Subcutaneous abdominal adipose tissue (tissue), 5 donors: ENCODE data around the gene DNAAF8.

ENCODE experiments used
- H3K27ac ChIP-seq: one replicate; pipeline ENCODE4 v1.7.0; 2013; ENCODE audit warnings: low read depth, mild to moderate bottlenecking, inconsistent platforms, low read length, moderate library complexity
- H3K27me3 ChIP-seq, 5 donors: one replicate each; pipeline ENCODE4 v1.7.0; 2013; ENCODE audit warnings: low read length in 5 of 5, inconsistent platforms in 1 of 5; ENCODE audit not compliant: control insufficient read depth in 5 of 5, insufficient read depth in 4 of 5
- H3K36me3 ChIP-seq, 5 donors: one replicate each; pipeline ENCODE4 v1.7.0; 2013; ENCODE audit warnings: low read length in 5 of 5; ENCODE audit not compliant: control insufficient read depth in 5 of 5, insufficient read depth in 5 of 5
- H3K4me1 ChIP-seq, 5 donors: one replicate each; pipeline ENCODE4 v1.7.0; 2013; ENCODE audit warnings: low read length in 5 of 5, mild to moderate bottlenecking in 3 of 5, moderate library complexity in 1 of 5; ENCODE audit not compliant: control insufficient read depth in 5 of 5, insufficient read depth in 5 of 5
- H3K4me3 ChIP-seq, 5 donors: one replicate each; pipeline ENCODE4 v1.7.0; 2013; ENCODE audit warnings: low read length in 5 of 5, low read depth in 1 of 5
- H3K9ac ChIP-seq, 5 donors: one replicate each; pipeline ENCODE4 v1.7.0; 2013; ENCODE audit warnings: low read length in 5 of 5, mild to moderate bottlenecking in 4 of 5, moderate library complexity in 3 of 5
- H3K9me3 ChIP-seq, 5 donors: one replicate each; pipeline ENCODE4 v1.7.0; 2013; ENCODE audit warnings: low read length in 5 of 5; ENCODE audit not compliant: control insufficient read depth in 5 of 5
- donor health status: healthy.
- donor health status: healthy.
- donor health status: healthy.
- donor health status: healthy.
- donor health status: healthy.

The DNAAF8 gene

GRCh38 chr16:4723071-4723767 lies 11.1 kb upstream of the DNAAF8 start:
- peaks cover 5 to 55% (median 40%) of the 10 kb centered on the region in 5 donors for H3K36me3 ChIP-seq
- peaks cover 0 to 2% (median 0%) of the 10 kb centered on the region in 5 donors for H3K4me1 ChIP-seq
- H3K9ac ChIP-seq, result no peak overlapping the region
- no peak overlapping the region for H3K27ac ChIP-seq
- no peak overlapping the region for H3K4me3 ChIP-seq
- H3K27me3 ChIP-seq, result no peaks in the 10 kb centered on the region
- no peaks in the 10 kb centered on the region for H3K9me3 ChIP-seq

- Histone ChIP-seq H3K36me3 (peaks cover 5 to 57% (median 46%) of the 10 kb centered on the region in 5 donors), H3K27me3 (no peaks in the 10 kb centered on the region), H3K9ac (no peak overlapping the region), H3K4me1 (peaks cover 0 to 2% (median 0%) of the 10 kb centered on the region in 5 donors), H3K4me3 (no peak overlapping the region), H3K27ac (no peak overlapping the region), H3K9me3 (no peaks in the 10 kb centered on the region)
Observed at GRCh38 chr16:4724661-4725270, 9.6 kb upstream of the DNAAF8 start.

- Histone ChIP-seq H3K4me1 (peaks cover 0 to 2% (median 0%) of the 10 kb centered on the region in 5 donors), H3K9ac (no peak overlapping the region), H3K27ac (no peak overlapping the region), H3K36me3 (peaks cover 5 to 67% (median 54%) of the 10 kb centered on the region in 5 donors), H3K4me3 (no peak overlapping the region), H3K27me3 (no peaks in the 10 kb centered on the region), H3K9me3 (no peaks in the 10 kb centered on the region)
Observed at GRCh38 chr16:4726616-4727015, 7.7 kb upstream of the DNAAF8 start.

GRCh38 chr16:4728676-4729075 lies 5.7 kb upstream of the DNAAF8 start:
- no peak overlapping the region for H3K27ac ChIP-seq
- H3K4me1 ChIP-seq, result peaks cover 2 to 11% (median 6%) of the 10 kb centered on the region in 5 donors
- H3K27me3 ChIP-seq, result no peaks in the 10 kb centered on the region
- no peaks in the 10 kb centered on the region for H3K9me3 ChIP-seq
- H3K36me3 ChIP-seq, result peaks cover 5 to 59% (median 48%) of the 10 kb centered on the region in 5 donors
- H3K4me3 ChIP-seq, result no peak overlapping the region
- no peak overlapping the region for H3K9ac ChIP-seq

GRCh38 chr16:4729876-4730275 lies 4.5 kb upstream of the DNAAF8 start:
- Histone ChIP-seq H3K9me3 (no peaks in the 10 kb centered on the region), H3K36me3 (peaks cover 0 to 48% (median 39%) of the 10 kb centered on the region in 5 donors), H3K27me3 (no peaks in the 10 kb centered on the region), H3K27ac (no peak overlapping the region), H3K4me3 (no peak overlapping the region), H3K4me1 (peaks cover 2 to 14% (median 12%) of the 10 kb centered on the region in 5 donors), H3K9ac (no peak overlapping the region)

- Histone ChIP-seq H3K9ac (peak overlapping the region in 4 of 5 donors; percentile 84 to 95 (median 90)), H3K27me3 (peaks cover 0 to 7% (median 0%) of the 10 kb centered on the region in 5 donors), H3K9me3 (no peaks in the 10 kb centered on the region), H3K27ac (peak overlapping the region; percentile 30), H3K36me3 (peaks cover 0 to 22% (median 16%) of the 10 kb centered on the region in 5 donors), H3K4me1 (peaks cover 0 to 20% (median 19%) of the 10 kb centered on the region in 5 donors), H3K4me3 (peak overlapping the region; percentile 69 to 95 (median 91))
Observed at GRCh38 chr16:4733211-4733742, 1.1 kb upstream of the DNAAF8 start.

GRCh38 chr16:4733747-4734062 lies 632 bp upstream of the DNAAF8 start:
- Histone ChIP-seq H3K27ac (peak overlapping the region; percentile 30), H3K36me3 (peaks cover 0 to 18% (median 13%) of the 10 kb centered on the region in 5 donors), H3K27me3 (peaks cover 0 to 7% (median 0%) of the 10 kb centered on the region in 5 donors), H3K9ac (peak overlapping the region in 4 of 5 donors; percentile 84 to 95 (median 90)), H3K4me1 (peaks cover 0 to 20% (median 19%) of the 10 kb centered on the region in 5 donors), H3K9me3 (no peaks in the 10 kb centered on the region), H3K4me3 (peak overlapping the region; percentile 69 to 95 (median 91))

- H3K4me1 ChIP-seq, result peaks cover 0 to 20% (median 19%) of the 10 kb centered on the region in 5 donors
- peak overlapping the region; percentile 65 for H3K27ac ChIP-seq
- H3K27me3 ChIP-seq, result peaks cover 0 to 7% (median 0%) of the 10 kb centered on the region in 5 donors
- peaks cover 0 to 8% (median 5%) of the 10 kb centered on the region in 5 donors for H3K36me3 ChIP-seq
- no peaks in the 10 kb centered on the region for H3K9me3 ChIP-seq
- peak overlapping the region in 4 of 5 donors; percentile 60 to 79 (median 76) for H3K9ac ChIP-seq
- peak overlapping the region; percentile 81 to 95 (median 91) for H3K4me3 ChIP-seq
Observed at GRCh38 chr16:4734730-4735535, 596 bp downstream of the DNAAF8 start.

GRCh38 chr16:4736546-4736945 lies 2.2 kb downstream of the DNAAF8 start:
- Histone ChIP-seq H3K4me1 (peaks cover 0 to 20% (median 19%) of the 10 kb centered on the region in 5 donors), H3K36me3 (no peaks in the 10 kb centered on the region), H3K27ac (no peak overlapping the region), H3K9me3 (no peaks in the 10 kb centered on the region), H3K27me3 (peaks cover 0 to 7% (median 4%) of the 10 kb centered on the region in 5 donors), H3K9ac (no peak overlapping the region), H3K4me3 (no peak overlapping the region)
